Lung (tissue), 12 donors: ENCODE results near the gene PPP6R3. TPM values are rescaled to one million over a fixed set of nuclear protein-coding genes. Genes with fewer than 3 reads are reported as not detected.

Source experiments
- ATAC-seq: fragments of 200-7000 bp; cut with Tn5 transposase; one replicate; pipeline ENCODE4 v1.9.1; 2020; ENCODE audit warnings: moderate number of reproducible peaks; ENCODE audit not compliant: insufficient read depth, low FRiP score
- DNase-seq, 3 donors: peaks; one replicate each; pipeline ENCODE4 v3.0.0-alpha.2; 2013 to 2017
- H3K27ac ChIP-seq, 2 donors: one replicate each; pipeline ENCODE4 v1.5.1; 2013; ENCODE audit warnings: mild to moderate bottlenecking in 2 of 2, moderate library complexity in 2 of 2, control low read depth in 1 of 2, inconsistent platforms in 1 of 2, low read depth in 1 of 2, low read length in 1 of 2
- H3K27me3 ChIP-seq, 3 donors: one replicate each; pipeline ENCODE4 v1.5.1; 2013; ENCODE audit warnings: low read length in 2 of 3; ENCODE audit not compliant: control insufficient read depth in 3 of 3, insufficient read depth in 3 of 3
- H3K36me3 ChIP-seq, 4 donors: one replicate each; pipeline ENCODE4 v1.5.1; 2013; ENCODE audit warnings: low read length in 4 of 4, mild to moderate bottlenecking in 1 of 4, moderate library complexity in 1 of 4; ENCODE audit not compliant: control insufficient read depth in 4 of 4, insufficient read depth in 4 of 4
- H3K4me1 ChIP-seq, 5 donors: one replicate each; pipeline ENCODE4 v1.5.1; 2013; ENCODE audit warnings: low read length in 5 of 5, mild to moderate bottlenecking in 2 of 5, moderate library complexity in 1 of 5; ENCODE audit not compliant: control insufficient read depth in 5 of 5, insufficient read depth in 5 of 5
- H3K4me3 ChIP-seq: one replicate; pipeline ENCODE4 v1.5.1; 2013; ENCODE audit warnings: mild to moderate bottlenecking, control low read depth, moderate library complexity
- H3K9ac ChIP-seq, 2 donors: one replicate each; pipeline ENCODE4 v1.5.1; 2013; ENCODE audit warnings: low read length in 2 of 2, control low read depth in 1 of 2; ENCODE audit not compliant: insufficient read depth in 1 of 2
- H3K9me3 ChIP-seq, 4 donors: one replicate each; pipeline ENCODE4 v1.5.1; 2013; ENCODE audit warnings: low read length in 3 of 4, mild to moderate bottlenecking in 1 of 4, moderate library complexity in 1 of 4; ENCODE audit not compliant: control insufficient read depth in 4 of 4, insufficient read depth in 3 of 4
- CTCF ChIP-seq: IDR thresholded peaks from 2 replicates; pipeline ENCODE4 v1.5.1; 2012; ENCODE audit warnings: mild to moderate bottlenecking; ENCODE audit errors: control extremely low read depth, extremely low read depth
- WGBS, 2 donors: extraction: QIAGEN DNeasy Blood & Tissue Kit; methylation state at CpG; one replicate each; pipeline ENCODE4 v1.1.7; 2013; 5-methylcytosine and 5-hydroxymethylcytosine counted together
- polyA plus RNA-seq, 2 donors: library from polyadenylated mRNA; stranded (reverse); fragments of 200-250 nt; gene quantifications; one replicate each; pipeline ENCODE4 v1.2.1, GENCODE V29; 2013
- total RNA-seq, 2 donors: library from RNA; depleted of rRNA in 1 of 2; stranded (reverse); fragments of >200 nt in 1 of 2; gene quantifications; one replicate each; pipeline ENCODE4 v1.2.1, GENCODE V29; 2014 to 2021
- donor health status: control.
- donor health status: control.
- donor health status: Bipolar disorder and iron deficiency.
- donor health status: healthy.
- donor health status: DM: yes; HTN: yes; CAD: no.

Gene PPP6R3
- total and polyA plus RNA-seq, 4 donors: 28.5 to 217 (median 60.7) TPM

GRCh38 chr11:68436985-68437926 lies 23.3 kb upstream of the PPP6R3 start:
- H3K9me3 ChIP-seq: no peaks in the 10 kb centered on the region
- WGBS, 2 donors: 82 to 90% methylated on average over 34 of the region's 34 CpGs
- H3K27ac ChIP-seq: peak overlapping the region; percentile 1 to 62
- no peaks in the 10 kb centered on the region for H3K27me3 ChIP-seq
- no peak overlapping the region for H3K9ac ChIP-seq
- DNase-seq (no peak), ATAC-seq (peak; percentile 74)
- peaks cover 2 to 57% (median 14%) of the 10 kb centered on the region in 4 donors for H3K36me3 ChIP-seq
- H3K4me1 ChIP-seq: peaks cover 0 to 24% (median 8%) of the 10 kb centered on the region in 5 donors
- H3K4me3 ChIP-seq: no peak overlapping the region
- no peak for TF ChIP-seq CTCF

GRCh38 chr11:68437927-68438657 lies 22.5 kb upstream of the PPP6R3 start:
- ATAC-seq: no peak
- 93 to 94% methylated on average over 32 to 34 of the region's 34 CpGs for WGBS, 2 donors
- H3K9ac ChIP-seq: no peak overlapping the region

GRCh38 chr11:68438658-68439259 lies 21.8 kb upstream of the PPP6R3 start:
- DNase-seq (no peak), ATAC-seq (no peak)
- peaks cover 2 to 52% (median 13%) of the 10 kb centered on the region in 4 donors for H3K36me3 ChIP-seq
- H3K27ac ChIP-seq: no peak overlapping the region
- peaks cover 0 to 31% (median 8%) of the 10 kb centered on the region in 5 donors for H3K4me1 ChIP-seq
- H3K4me3 ChIP-seq: no peak overlapping the region
- H3K27me3 ChIP-seq: no peaks in the 10 kb centered on the region
- WGBS, 2 donors: 91 to 96% methylated on average over 6 of the region's 6 CpGs
- no peak for TF ChIP-seq CTCF
- no peak overlapping the region for H3K9ac ChIP-seq
- H3K9me3 ChIP-seq: no peaks in the 10 kb centered on the region

More at GRCh38 chr11:68437927-68438657, 22.5 kb upstream of the PPP6R3 start:
- H3K9me3 ChIP-seq: no peaks in the 10 kb centered on the region
- peaks cover 2 to 58% (median 14%) of the 10 kb centered on the region in 4 donors for H3K36me3 ChIP-seq
- no peak for TF ChIP-seq CTCF
- H3K4me1 ChIP-seq: peaks cover 0 to 31% (median 8%) of the 10 kb centered on the region in 5 donors
- H3K27ac ChIP-seq: peak overlapping the region in 1 of 2 donors; percentile 62
- H3K4me3 ChIP-seq: no peak overlapping the region
- no peaks in the 10 kb centered on the region for H3K27me3 ChIP-seq
- no peak for DNase-seq
